SK-N-MC (cell line): Measurements from ENCODE around the gene FTCD.

Source experiments
- EZH2 ChIP-seq: fragments of 200-600 bp; sonication (generic); IDR thresholded peaks from one replicate; pipeline ENCODE4 v1.6.1; 2017; ENCODE audit warnings: antibody characterized with exemption
- FOXP2 ChIP-seq: optimal IDR thresholded peaks from 2 replicates; pipeline ENCODE3; 2011; ENCODE audit warnings: mild to moderate bottlenecking, moderate library complexity; ENCODE audit not compliant: insufficient read depth; ENCODE audit errors: extremely low read length, control extremely low read depth
- POLR2AphosphoS5 ChIP-seq: IDR thresholded peaks from 2 replicates; pipeline ENCODE4 v1.6.1; 2012; ENCODE audit warnings: mild to moderate bottlenecking, low read depth, low read length, borderline replicate concordance

GRCh38 chr21:46116189-46116775 is 39.1 kb downstream of the FTCD start:
- no peak for TF ChIP-seq POLR2AphosphoS5
- no peak for TF ChIP-seq EZH2
- no peak for TF ChIP-seq FOXP2
